Fibroblast of lung (primary cell): ENCODE data around the gene BMP7.

ENCODE experiments used
- EZH2 ChIP-seq: IDR thresholded peaks from 2 replicates; pipeline ENCODE4 v1.5.1; 2012; ENCODE audit warnings: low read length, control low read depth, mild to moderate bottlenecking; ENCODE audit errors: missing control alignments
- TF ChIP-seq, protein P1 (sequence below), 2 donors: IDR thresholded peaks in 1 of 2; conservative IDR thresholded peaks in 1 of 2; 1 replicate in 1 of 2; 2 replicates in 1 of 2; pipeline ENCODE4 v1.5.1; 2011 to 2012; ENCODE audit warnings: low read length in 2 of 2, control low read depth in 1 of 2, inconsistent platforms in 1 of 2, low read depth in 1 of 2, mild to moderate bottlenecking in 1 of 2

DNA sequence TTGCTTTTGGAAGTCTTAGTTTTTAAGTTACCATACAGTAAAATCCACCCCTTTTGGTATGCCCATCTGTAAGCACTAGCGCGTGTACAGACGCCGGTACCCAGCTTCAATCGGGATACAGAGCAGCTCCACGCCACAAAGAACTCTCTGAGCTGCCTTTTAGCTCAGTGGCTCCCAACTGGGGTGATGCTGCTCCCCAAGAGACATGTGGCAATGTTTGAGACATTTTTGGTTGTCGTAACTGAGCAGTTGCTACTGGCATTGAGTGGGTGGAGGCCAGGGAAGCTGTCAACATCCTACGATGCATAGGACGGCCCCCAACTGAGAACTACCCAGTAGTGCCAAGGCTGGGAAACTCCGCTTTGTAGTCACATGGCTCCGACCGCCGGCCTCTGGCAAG, 73.3 kb downstream of the BMP7 start:
- TF ChIP-seq EZH2: no peak
- TF ChIP-seq, protein P1, sequence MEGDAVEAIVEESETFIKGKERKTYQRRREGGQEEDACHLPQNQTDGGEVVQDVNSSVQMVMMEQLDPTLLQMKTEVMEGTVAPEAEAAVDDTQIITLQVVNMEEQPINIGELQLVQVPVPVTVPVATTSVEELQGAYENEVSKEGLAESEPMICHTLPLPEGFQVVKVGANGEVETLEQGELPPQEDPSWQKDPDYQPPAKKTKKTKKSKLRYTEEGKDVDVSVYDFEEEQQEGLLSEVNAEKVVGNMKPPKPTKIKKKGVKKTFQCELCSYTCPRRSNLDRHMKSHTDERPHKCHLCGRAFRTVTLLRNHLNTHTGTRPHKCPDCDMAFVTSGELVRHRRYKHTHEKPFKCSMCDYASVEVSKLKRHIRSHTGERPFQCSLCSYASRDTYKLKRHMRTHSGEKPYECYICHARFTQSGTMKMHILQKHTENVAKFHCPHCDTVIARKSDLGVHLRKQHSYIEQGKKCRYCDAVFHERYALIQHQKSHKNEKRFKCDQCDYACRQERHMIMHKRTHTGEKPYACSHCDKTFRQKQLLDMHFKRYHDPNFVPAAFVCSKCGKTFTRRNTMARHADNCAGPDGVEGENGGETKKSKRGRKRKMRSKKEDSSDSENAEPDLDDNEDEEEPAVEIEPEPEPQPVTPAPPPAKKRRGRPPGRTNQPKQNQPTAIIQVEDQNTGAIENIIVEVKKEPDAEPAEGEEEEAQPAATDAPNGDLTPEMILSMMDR (conservative IDR thresholded peaks at IDR 0.05 in 1 of 2, IDR thresholded peaks at IDR 0.05 in 1 of 2; ENCODE audit: low read depth in 1 of 2, low read length in 2 of 2): no peak
